Activated naive CD8-positive, alpha-beta T cell treated with anti-CD3 and anti-CD28 coated beads for 36 hours (primary cell): ENCODE measurements around the gene LIX1. TPM values are rescaled to one million over a fixed set of nuclear protein-coding genes. Genes with fewer than 3 reads are reported as not detected.

ENCODE experiments used
- DNase-seq: peaks from one replicate; pipeline ENCODE4 v3.0.0; 2021
- H3K27ac Mint-ChIP-seq: one replicate; pipeline ENCODE4 v1.8.0; 2022; ENCODE audit warnings: mild to moderate bottlenecking, moderate library complexity, mixed read lengths
- H3K27me3 Mint-ChIP-seq: one replicate; pipeline ENCODE4 v1.8.0; 2022; ENCODE audit warnings: mild to moderate bottlenecking, mixed read lengths
- H3K36me3 Mint-ChIP-seq: one replicate; pipeline ENCODE4 v1.8.0; 2021; ENCODE audit warnings: mild to moderate bottlenecking, mixed read lengths
- H3K4me1 Mint-ChIP-seq: one replicate; pipeline ENCODE4 v1.8.0; 2021; ENCODE audit warnings: mixed read lengths
- H3K4me3 Mint-ChIP-seq: one replicate; pipeline ENCODE4 v1.8.0; 2022; ENCODE audit warnings: mild to moderate bottlenecking, moderate library complexity, mixed read lengths
- H3K9me3 Mint-ChIP-seq: one replicate; pipeline ENCODE4 v1.8.0; 2022; ENCODE audit warnings: mixed read lengths
- total RNA-seq, 2 experiments: library from RNA; stranded (reverse); gene quantifications; one replicate each; pipeline ENCODE4 v1.2.3, GENCODE V29; 2021

LIX1 gene
- total RNA-seq, 2 experiments from 2014 or later = not detected

- Mint-ChIP-seq H3K4me1 (no peaks in the 10 kb centered on the region), H3K27ac (no peak overlapping the region), H3K36me3 (no peaks in the 10 kb centered on the region), H3K4me3 (no peak overlapping the region), H3K9me3 (no peaks in the 10 kb centered on the region), H3K27me3 (peaks cover 7% of the 10 kb centered on the region)
- no peak for DNase-seq
Observed at GRCh38 chr5:97049175-97049574, 93.2 kb downstream of the LIX1 start.

- Mint-ChIP-seq H3K4me3 (no peak overlapping the region), H3K4me1 (peaks cover 6% of the 10 kb centered on the region), H3K27me3 (peaks cover 3% of the 10 kb centered on the region), H3K27ac (no peak overlapping the region), H3K9me3 (no peaks in the 10 kb centered on the region), H3K36me3 (no peaks in the 10 kb centered on the region)
- no peak for DNase-seq
Observed at GRCh38 chr5:97047076-97047475, 95.3 kb downstream of the LIX1 start.

- Mint-ChIP-seq H3K36me3 (no peaks in the 10 kb centered on the region), H3K9me3 (no peaks in the 10 kb centered on the region), H3K4me1 (peaks cover 6% of the 10 kb centered on the region), H3K4me3 (no peak overlapping the region), H3K27ac (no peak overlapping the region), H3K27me3 (peaks cover 3% of the 10 kb centered on the region)
- no peak for DNase-seq
Observed at GRCh38 chr5:97046270-97046982, 96.0 kb downstream of the LIX1 start.

- Mint-ChIP-seq H3K27ac (no peak overlapping the region), H3K9me3 (no peaks in the 10 kb centered on the region), H3K27me3 (peaks cover 3% of the 10 kb centered on the region), H3K4me1 (peaks cover 6% of the 10 kb centered on the region), H3K4me3 (no peak overlapping the region), H3K36me3 (no peaks in the 10 kb centered on the region)
- DNase-seq = no peak
Observed at GRCh38 chr5:97044052-97044451, 98.4 kb downstream of the LIX1 start.

GRCh38 chr5:97043511-97043910 lies 98.9 kb downstream of the LIX1 start:
- Mint-ChIP-seq H3K4me3 (no peak overlapping the region), H3K27ac (no peak overlapping the region), H3K36me3 (no peaks in the 10 kb centered on the region), H3K27me3 (peaks cover 3% of the 10 kb centered on the region), H3K4me1 (peaks cover 8% of the 10 kb centered on the region), H3K9me3 (no peaks in the 10 kb centered on the region)
- no peak for DNase-seq

GRCh38 chr5:97042996-97043395 lies 99.4 kb downstream of the LIX1 start:
- DNase-seq = no peak
- Mint-ChIP-seq H3K27ac (no peak overlapping the region), H3K27me3 (peaks cover 3% of the 10 kb centered on the region), H3K36me3 (no peaks in the 10 kb centered on the region), H3K9me3 (no peaks in the 10 kb centered on the region), H3K4me3 (no peak overlapping the region), H3K4me1 (peaks cover 9% of the 10 kb centered on the region)

Other genes starting within 250 kb of the LIX1 start
- 10 to 100 TPM; 41.4 to 41.5 TPM for gene LNPEP, start 206.5 kb downstream of the LIX1 start, total RNA-seq
- gene RIOK2, start 40.6 kb upstream of the LIX1 start, total RNA-seq = 10 to 100 TPM; 47.6 to 50.1 TPM